K562 (cell line): ENCODE results near the gene MRM2. TPM values are rescaled to one million over a fixed set of nuclear protein-coding genes. Genes with fewer than 3 reads are reported as not detected.

Experiments used
- ATAC-seq: fragments of 200-7000 bp; cut with Tn5 transposase; 3 replicates; pipeline ENCODE4 v1.9.1; 2020; ENCODE audit warnings: moderate library complexity
- BruUV-seq: library from RNA; stranded (reverse); fragments of 400-500 nt; replicated peaks from 2 replicates; lab custom pipeline; 2021; lab: Mats Ljungman, UMichigan
- CTCF ChIA-PET: fragments of 300-600 bp; formaldehyde crosslinking; extraction: SDS; loops from one replicate; lab custom pipeline; 2021; ENCODE audit warnings: low intra/inter-chr PET ratio; lab: Yijun Ruan, JAX
- POLR2A ChIA-PET: fragments of 300-600, 350-650 bp; sonication (Branson Sonifier 250); formaldehyde crosslinking; extraction: SDS; loops from one replicate; lab custom pipeline; 2021; ENCODE audit warnings: antibody characterized with exemption, inconsistent platforms; lab: Yijun Ruan, JAX
- DNase-seq, 4 experiments: peaks; one replicate each; pipeline versions ENCODE4 v3.0.0 to v3.0.0-alpha.2; 2011 to 2018; ENCODE audit warnings: low spot score in 3 of 4, mixed read lengths in 3 of 4; ENCODE audit errors: extremely low read depth in 1 of 4
- FAIRE-seq: peaks from 2 replicates; lab custom pipeline; 2011; peaks lifted over from hg19 to GRCh38; lab: Jason Lieb, UNC
- H2AFZ ChIP-seq: 2 replicates; pipeline ENCODE4 v1.6.0; 2011; ENCODE audit warnings: low read depth, low read length, control low read depth, inconsistent platforms
- H3K27ac ChIP-seq: fragments of 200-600 bp; 3 replicates; pipeline ENCODE4 v1.8.0; 2011; ENCODE audit warnings: low read depth, mild to moderate bottlenecking, control low read depth, inconsistent platforms, low read length, moderate library complexity, mixed read lengths; ENCODE audit errors: extremely low read depth
- H3K27me3 ChIP-seq, 2 experiments: fragments of 300-600 bp in 1 of 2; 2 replicates in 1 of 2; 3 replicates in 1 of 2; pipeline versions ENCODE4 v1.6.0 to v1.8.0; 2011; ENCODE audit warnings: inconsistent platforms in 2 of 2, low read length in 2 of 2, mild to moderate bottlenecking in 1 of 2, mixed read lengths in 1 of 2, moderate library complexity in 1 of 2; ENCODE audit not compliant: control insufficient read depth in 2 of 2, insufficient read depth in 2 of 2
- H3K36me3 ChIP-seq: fragments of 300-600 bp; 3 replicates; pipeline ENCODE4 v1.8.0; 2011; ENCODE audit warnings: mild to moderate bottlenecking, low read length, inconsistent platforms; ENCODE audit not compliant: control insufficient read depth, insufficient read depth
- H3K4me1 ChIP-seq, 2 experiments: fragments of 200-600 bp in 1 of 2; replicated peaks in 1 of 2; 2 replicates in 1 of 2; 3 replicates in 1 of 2; pipeline versions ENCODE4 v1.5.1 to v1.8.0; 2011; ENCODE audit warnings: inconsistent platforms in 2 of 2, low read length in 2 of 2, mild to moderate bottlenecking in 1 of 2, mixed read lengths in 1 of 2, moderate library complexity in 1 of 2; ENCODE audit not compliant: control insufficient read depth in 2 of 2, insufficient read depth in 2 of 2
- H3K4me2 ChIP-seq: 2 replicates; pipeline ENCODE4 v1.6.1; 2011; ENCODE audit warnings: low read length, control low read depth, inconsistent platforms, mixed read lengths; ENCODE audit not compliant: insufficient read depth
- H3K4me3 ChIP-seq: fragments of 200-600 bp; sonication (generic), shearing (Covaris generic); 2 replicates; pipeline ENCODE4 v1.5.1; 2016; ENCODE audit warnings: control low read depth, inconsistent platforms
- H3K79me2 ChIP-seq: fragments of 200-600 bp; 3 replicates; pipeline ENCODE4 v1.8.0; 2011; ENCODE audit warnings: low read length, inconsistent platforms; ENCODE audit not compliant: control insufficient read depth, insufficient read depth
- H3K9ac ChIP-seq, 2 experiments: 2 replicates each; pipeline versions ENCODE4 v1.6.0 to v1.6.1; 2011; ENCODE audit warnings: low read depth in 2 of 2, low read length in 2 of 2, control low read depth in 1 of 2, inconsistent platforms in 1 of 2, mild to moderate bottlenecking in 1 of 2, mixed read lengths in 1 of 2; ENCODE audit not compliant: insufficient read depth in 1 of 2
- H3K9me1 ChIP-seq: one replicate; pipeline ENCODE4 v1.6.0; 2011; ENCODE audit warnings: inconsistent platforms, mild to moderate bottlenecking, low read length, moderate library complexity; ENCODE audit not compliant: control insufficient read depth, insufficient read depth
- H3K9me3 ChIP-seq: replicated peaks from 2 replicates; pipeline ENCODE4 v1.5.1; 2011; ENCODE audit warnings: low read depth, low read length, inconsistent platforms; ENCODE audit not compliant: control insufficient read depth, insufficient read depth
- H4K20me1 ChIP-seq: replicated peaks from 2 replicates; pipeline ENCODE4 v1.6.1; 2011; ENCODE audit warnings: low read length, inconsistent platforms, mixed read lengths; ENCODE audit not compliant: control insufficient read depth, insufficient read depth
- CREB1 ChIP-seq, 2 experiments: sonication (generic) in 1 of 2; formaldehyde crosslinking in 1 of 2; IDR thresholded peaks; 2 replicates each; pipeline versions ENCODE4 v1.6.1 to v1.8.0; 2012 to 2022; ENCODE audit warnings: inconsistent platforms in 1 of 2, mild to moderate bottlenecking in 1 of 2, missing genetic modification reagents in 1 of 2, moderate library complexity in 1 of 2
- NELFE ChIP-seq: IDR thresholded peaks from 2 replicates; pipeline ENCODE4 v1.6.1; 2011; ENCODE audit warnings: mild to moderate bottlenecking; ENCODE audit not compliant: insufficient read depth, insufficient read length
- SIN3A ChIP-seq, 2 experiments: fragments of 150-350 bp in 1 of 2; IDR thresholded peaks; 2 replicates each; pipeline ENCODE4 v1.6.1; 2011 to 2016; ENCODE audit warnings: borderline replicate concordance in 2 of 2, low read depth in 2 of 2, low read length in 2 of 2, mild to moderate bottlenecking in 2 of 2, moderate library complexity in 2 of 2; ENCODE audit not compliant: control insufficient read depth in 1 of 2
- TAF1 ChIP-seq: IDR thresholded peaks from 2 replicates; pipeline ENCODE4 v1.6.1; 2011; ENCODE audit warnings: mild to moderate bottlenecking, low read length, moderate library complexity; ENCODE audit not compliant: insufficient read depth, control insufficient read depth, severe bottlenecking; ENCODE audit errors: extremely low read depth
- THAP12 ChIP-seq: fragments of 250-450 bp; sonication (Bioruptor Pico); IDR thresholded peaks from 2 replicates; pipeline ENCODE4 v1.9.0; 2021; ENCODE audit warnings: mild to moderate bottlenecking, inconsistent platforms
- USF1 ChIP-seq: sonication (generic); formaldehyde crosslinking; IDR thresholded peaks from 2 replicates; pipeline ENCODE4 v1.9.0; 2022; ENCODE audit warnings: mild to moderate bottlenecking, missing genetic modification reagents
- ZNF134 ChIP-seq: fragments of 250-450 bp; sonication (Bioruptor Pico); conservative IDR thresholded peaks from 2 replicates; pipeline ENCODE4 v1.4.0; 2020
- WGBS: fragments of 100-300 bp; shearing (Covaris generic); methylation state at CpG from one replicate; pipeline ENCODE4 v1.1.6; 2016; ENCODE audit warnings: low coverage, mixed read lengths; ENCODE audit not compliant: insufficient coverage; ENCODE audit errors: missing lambda C conversion rate; 5-methylcytosine and 5-hydroxymethylcytosine counted together
- in situ Hi-C: fragments of 300-500 bp; cut with MboI; formaldehyde crosslinking; loops from 4 replicates; pipeline ENCODE4 v1.15.0; 2018; ENCODE audit warnings: inconsistent platforms, mixed read lengths
- intact Hi-C: fragments of 100-400 bp; cut with micrococcal nuclease; formaldehyde crosslinking; loops from 2 replicates; pipeline ENCODE4 v1.14.2; 2022
- polyA plus RNA-seq, 8 experiments: library from polyadenylated mRNA; depleted of rRNA in 4 of 8; stranded (reverse) in 5 of 8; unstranded in 3 of 8; fragments of >200 nt; fragmentation: Nextera tagmentation in 2 of 8; fragmentation: Illumina TruSeq in 1 of 8; extraction: Ambion mirVana in 2 of 8; extraction: Trizol in 1 of 8; gene quantifications; 2 replicates each; pipeline versions ENCODE4 v1.2.1 to v1.2.3, GENCODE V29; 2011 to 2014; ENCODE audit warnings: inconsistent platforms in 1 of 8, missing spikeins in 1 of 8
- total RNA-seq, 7 experiments: library from RNA; depleted of rRNA in 6 of 7; stranded (reverse); fragments of >200 nt in 6 of 7; fragmentation: Illumina TruSeq in 2 of 7; extraction: Trizol in 2 of 7; gene quantifications; 2 replicates each; pipeline versions ENCODE4 v1.2.1 to v1.2.3, GENCODE V29; 2011 to 2021; ENCODE audit warnings: low replicate concordance in 1 of 7
- TF ChIP-seq, protein P1 (sequence below): conservative IDR thresholded peaks from 2 replicates; pipeline ENCODE4 v1.6.1; 2011; ENCODE audit warnings: low read depth, mild to moderate bottlenecking, low read length; ENCODE audit not compliant: control insufficient read depth
- TF ChIP-seq, protein P2 (sequence below), 2 experiments: fragments of 200-800 bp in 1 of 2; sonication (Bioruptor generic) in 1 of 2; sonication (generic) in 1 of 2; formaldehyde crosslinking in 1 of 2; IDR thresholded peaks in 1 of 2; conservative IDR thresholded peaks in 1 of 2; 2 replicates each; pipeline versions ENCODE4 v1.5.0 to v1.6.1; 2016 to 2020; ENCODE audit warnings: missing compliant biosample characterization in 1 of 2, missing genetic modification characterization in 1 of 2, missing genetic modification reagents in 1 of 2
- TF ChIP-seq, protein P3 (sequence below): sonication (generic); IDR thresholded peaks from 2 replicates; pipeline ENCODE4 v1.6.1; 2016
- TF ChIP-seq, protein P4 (sequence below): fragments of 250-450 bp; sonication (Bioruptor Pico); IDR thresholded peaks from 2 replicates; pipeline ENCODE4 v1.6.1; 2021; ENCODE audit warnings: mild to moderate bottlenecking

Gene MRM2
- total and polyA plus RNA-seq, 9 of the 15 experiments (the other 6 are each of a cell fraction or from before 2014, with no cell fraction given): 32.4 to 116 (median 50.5) TPM

- H3K27ac ChIP-seq: no peak overlapping the region
- peaks cover 7% of the 10 kb centered on the region for H3K79me2 ChIP-seq
- H3K27me3 ChIP-seq: no peaks in the 10 kb centered on the region
- intact Hi-C loops (no loop called here), in situ Hi-C loops (no loop called here)
- H3K9me1 ChIP-seq: no peaks in the 10 kb centered on the region
- 90% methylated on average over 19 of the region's 20 CpGs for WGBS
- CTCF ChIA-PET: no interaction called here
- no peak overlapping the region for H2AFZ ChIP-seq
- no TSS peak for BruUV-seq
- no peak overlapping the region for H3K9ac ChIP-seq
- H3K4me3 ChIP-seq: no peak overlapping the region
- no peak for FAIRE-seq
- H3K4me1 ChIP-seq: peaks cover 3% of the 10 kb centered on the region in 2 experiments; a peak in 4 of 5 replicates
- no peaks in the 10 kb centered on the region for H4K20me1 ChIP-seq
- no peak for DNase-seq
- POLR2A ChIA-PET: no interaction called here
- no peaks in the 10 kb centered on the region for H3K9me3 ChIP-seq
- H3K36me3 ChIP-seq: peaks cover 10% of the 10 kb centered on the region; the same call in 2 of the 3 replicates
- ATAC-seq: no peak
- no peak overlapping the region for H3K4me2 ChIP-seq
- TF ChIP-seq, protein P1, sequence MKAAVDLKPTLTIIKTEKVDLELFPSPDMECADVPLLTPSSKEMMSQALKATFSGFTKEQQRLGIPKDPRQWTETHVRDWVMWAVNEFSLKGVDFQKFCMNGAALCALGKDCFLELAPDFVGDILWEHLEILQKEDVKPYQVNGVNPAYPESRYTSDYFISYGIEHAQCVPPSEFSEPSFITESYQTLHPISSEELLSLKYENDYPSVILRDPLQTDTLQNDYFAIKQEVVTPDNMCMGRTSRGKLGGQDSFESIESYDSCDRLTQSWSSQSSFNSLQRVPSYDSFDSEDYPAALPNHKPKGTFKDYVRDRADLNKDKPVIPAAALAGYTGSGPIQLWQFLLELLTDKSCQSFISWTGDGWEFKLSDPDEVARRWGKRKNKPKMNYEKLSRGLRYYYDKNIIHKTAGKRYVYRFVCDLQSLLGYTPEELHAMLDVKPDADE: no peak
- TF ChIP-seq, protein P2, sequence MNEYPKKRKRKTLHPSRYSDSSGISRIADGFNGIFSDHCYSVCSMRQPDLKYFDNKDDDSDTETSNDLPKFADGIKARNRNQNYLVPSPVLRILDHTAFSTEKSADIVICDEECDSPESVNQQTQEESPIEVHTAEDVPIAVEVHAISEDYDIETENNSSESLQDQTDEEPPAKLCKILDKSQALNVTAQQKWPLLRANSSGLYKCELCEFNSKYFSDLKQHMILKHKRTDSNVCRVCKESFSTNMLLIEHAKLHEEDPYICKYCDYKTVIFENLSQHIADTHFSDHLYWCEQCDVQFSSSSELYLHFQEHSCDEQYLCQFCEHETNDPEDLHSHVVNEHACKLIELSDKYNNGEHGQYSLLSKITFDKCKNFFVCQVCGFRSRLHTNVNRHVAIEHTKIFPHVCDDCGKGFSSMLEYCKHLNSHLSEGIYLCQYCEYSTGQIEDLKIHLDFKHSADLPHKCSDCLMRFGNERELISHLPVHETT (CRISPR knock-in tag; conservative IDR thresholded peaks at IDR 0.05 in 1 of 2, IDR thresholded peaks at IDR 0.05 in 1 of 2): no peak
- TF ChIP-seq, protein P3, sequence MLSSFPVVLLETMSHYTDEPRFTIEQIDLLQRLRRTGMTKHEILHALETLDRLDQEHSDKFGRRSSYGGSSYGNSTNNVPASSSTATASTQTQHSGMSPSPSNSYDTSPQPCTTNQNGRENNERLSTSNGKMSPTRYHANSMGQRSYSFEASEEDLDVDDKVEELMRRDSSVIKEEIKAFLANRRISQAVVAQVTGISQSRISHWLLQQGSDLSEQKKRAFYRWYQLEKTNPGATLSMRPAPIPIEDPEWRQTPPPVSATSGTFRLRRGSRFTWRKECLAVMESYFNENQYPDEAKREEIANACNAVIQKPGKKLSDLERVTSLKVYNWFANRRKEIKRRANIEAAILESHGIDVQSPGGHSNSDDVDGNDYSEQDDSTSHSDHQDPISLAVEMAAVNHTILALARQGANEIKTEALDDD: no peak
- TF ChIP-seq CREB1 (IDR thresholded peaks at IDR 0.05) (no peak), CREB1 (CRISPR knock-in tag; IDR thresholded peaks at IDR 0.05) (no peak), TAF1 (no peak), THAP12 (no peak), NELFE (no peak), ZNF134 (no peak), USF1 (CRISPR knock-in tag) (no peak), SIN3A (IDR thresholded peaks at IDR 0.05; ENCODE audit: borderline replicate concordance in 2 of 2, control insufficient read depth in 1 of 2, low read depth in 2 of 2, low read length in 2 of 2) (no peak)
- TF ChIP-seq, protein P4, sequence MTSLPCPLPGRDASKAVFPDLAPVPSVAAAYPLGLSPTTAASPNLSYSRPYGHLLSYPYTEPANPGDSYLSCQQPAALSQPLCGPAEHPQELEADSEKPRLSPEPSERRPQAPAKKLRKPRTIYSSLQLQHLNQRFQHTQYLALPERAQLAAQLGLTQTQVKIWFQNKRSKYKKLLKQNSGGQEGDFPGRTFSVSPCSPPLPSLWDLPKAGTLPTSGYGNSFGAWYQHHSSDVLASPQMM (CRISPR knock-in tag): no peak
Observed at GRCh38 chr7:2289111-2289586, 47.1 kb upstream of the MRM2 start.
